ENCODE results near the gene MLPH. TPM values are rescaled to one million over a fixed set of nuclear protein-coding genes. Genes with fewer than 3 reads are reported as not detected.

MLPH gene, protein sequence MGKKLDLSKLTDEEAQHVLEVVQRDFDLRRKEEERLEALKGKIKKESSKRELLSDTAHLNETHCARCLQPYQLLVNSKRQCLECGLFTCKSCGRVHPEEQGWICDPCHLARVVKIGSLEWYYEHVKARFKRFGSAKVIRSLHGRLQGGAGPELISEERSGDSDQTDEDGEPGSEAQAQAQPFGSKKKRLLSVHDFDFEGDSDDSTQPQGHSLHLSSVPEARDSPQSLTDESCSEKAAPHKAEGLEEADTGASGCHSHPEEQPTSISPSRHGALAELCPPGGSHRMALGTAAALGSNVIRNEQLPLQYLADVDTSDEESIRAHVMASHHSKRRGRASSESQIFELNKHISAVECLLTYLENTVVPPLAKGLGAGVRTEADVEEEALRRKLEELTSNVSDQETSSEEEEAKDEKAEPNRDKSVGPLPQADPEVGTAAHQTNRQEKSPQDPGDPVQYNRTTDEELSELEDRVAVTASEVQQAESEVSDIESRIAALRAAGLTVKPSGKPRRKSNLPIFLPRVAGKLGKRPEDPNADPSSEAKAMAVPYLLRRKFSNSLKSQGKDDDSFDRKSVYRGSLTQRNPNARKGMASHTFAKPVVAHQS
- total RNA-seq (not detected), polyA plus RNA-seq (not detected), total RNA-seq (0.54 reads per million)

DNA sequence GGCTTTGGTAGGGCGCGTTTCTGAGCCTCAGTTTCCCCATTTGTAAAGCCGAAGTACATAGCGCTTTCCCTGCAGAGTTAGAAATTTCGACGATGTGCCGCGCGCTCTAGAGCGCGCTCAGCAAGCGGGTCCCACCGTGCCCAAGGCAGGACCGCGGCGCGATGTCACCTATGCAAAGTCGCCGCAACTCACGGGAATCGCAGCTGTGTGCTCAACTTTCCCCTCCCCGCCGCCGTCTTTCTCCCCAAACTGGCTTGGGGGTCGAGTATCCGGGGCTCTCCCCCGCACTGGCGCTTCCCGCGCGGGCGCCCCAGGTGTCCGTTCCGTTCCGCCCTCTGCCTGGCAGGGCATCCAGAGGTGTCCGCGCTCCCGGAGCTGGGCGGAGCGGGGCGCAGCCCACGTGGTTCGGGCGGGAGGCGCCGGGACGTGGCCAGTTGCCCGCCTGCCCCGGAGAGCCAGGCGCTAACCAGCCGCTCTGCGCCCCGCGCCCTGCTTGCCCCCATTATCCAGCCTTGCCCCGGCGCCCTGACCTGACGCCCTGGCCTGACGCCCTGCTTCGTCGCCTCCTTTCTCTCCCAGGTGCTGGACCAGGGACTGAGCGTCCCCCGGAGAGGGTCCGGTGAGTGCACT is at the start of gene MLPH:
Gene MLPH, plus strand, starts transcription at position 433 of the 630 bp plus-strand sequence. CDS start 6,176 bp downstream, outside the sequence.
- H3K27me3 Mint-ChIP-seq = peaks cover 41 to 51% (median 49%) of the 10 kb centered on the region in 5 donors

DNA sequence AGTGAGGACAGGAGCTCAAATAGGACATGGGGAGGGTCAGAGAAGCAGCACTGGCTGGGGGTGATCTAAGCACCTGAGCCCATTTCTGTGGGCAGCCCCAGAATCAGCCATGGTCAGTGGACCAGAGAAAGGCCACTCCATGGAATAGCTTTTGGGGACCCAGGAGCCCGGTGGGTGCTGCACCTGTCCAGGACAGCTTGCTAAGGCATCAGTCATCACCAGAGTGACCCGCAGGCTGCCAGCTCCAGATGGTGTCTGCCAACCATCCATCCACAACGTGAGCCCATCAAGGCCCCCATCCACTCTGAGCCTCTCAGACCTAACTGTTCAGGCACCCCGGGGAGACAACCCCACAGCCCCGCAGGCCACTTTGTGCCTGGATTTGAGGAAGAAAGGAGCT is 49.5 kb upstream of the MLPH start:
- H3K36me3 ChIP-seq (ENCODE audit: control insufficient read depth in 2 of 3, insufficient read depth in 3 of 3, low read length in 3 of 3) = no peaks in the 10 kb centered on the region
- peak overlapping the region in 2 of 10 donors; percentile 41 to 67 for H3K4me3 Mint-ChIP-seq
- H3K27ac ChIP-seq (ENCODE audit: low read depth, low read length) = no peak overlapping the region
- intact Hi-C loops (cut with micrococcal nuclease) = no loop called here
- no peaks in the 10 kb centered on the region for H3K36me3 Mint-ChIP-seq
- H3K4me3 ChIP-seq (ENCODE audit: low read length) = no peak overlapping the region
- peaks cover 40 to 84% of the 10 kb centered on the region in 2 donors for H3K4me1 ChIP-seq (ENCODE audit: control insufficient read depth in 2 of 2, insufficient read depth in 2 of 2, low read length in 2 of 2)
- CTCF ChIA-PET = interaction anchor here (0.8 to 2.0 kb wide), 4 partner anchors 9 to 38 kb away, joined by 3 to 10 read pairs (median 6); no protein-coding TSS in a partner anchor
- DNase-seq (no peak), ATAC-seq (no peak)
- no peaks in the 10 kb centered on the region for H3K27me3 Mint-ChIP-seq
- H3K9me3 Mint-ChIP-seq = peaks cover 0 to 2% (median 0%) of the 10 kb centered on the region in 11 donors
- H3K27ac Mint-ChIP-seq = peak overlapping the region in 7 of 9 donors; percentile 59 to 96 (median 76)
- no peaks in the 10 kb centered on the region for H3K9me3 ChIP-seq (ENCODE audit: control insufficient read depth in 2 of 3, low read length in 3 of 3)
- H3K4me1 Mint-ChIP-seq = peaks cover 62 to 94% (median 92%) of the 10 kb centered on the region in 7 donors
- H3K27me3 ChIP-seq (ENCODE audit: control insufficient read depth in 2 of 2, insufficient read depth in 2 of 2, low read length in 2 of 2) = no peaks in the 10 kb centered on the region
- POLR2A ChIA-PET = interaction anchor here (0.9 to 1.7 kb wide), 6 partner anchors 8 to 251 kb away, joined by 3 to 8 read pairs (median 4); no protein-coding TSS in a partner anchor

More for the DNA sequence above, at the start of gene MLPH:
- Histone ChIP-seq H3K4me3 (ENCODE audit: low read length) (no peak within 1 kb of the TSS), H3K9me3 (ENCODE audit: control insufficient read depth in 2 of 3, low read length in 3 of 3) (peaks cover 0 to 8% (median 0%) of the 10 kb centered on the region in 3 experiments), H3K4me1 (ENCODE audit: control insufficient read depth in 2 of 2, insufficient read depth in 2 of 2, low read length in 2 of 2) (no peaks in the 10 kb centered on the region), H3K27me3 (ENCODE audit: control insufficient read depth in 2 of 2, insufficient read depth in 2 of 2, low read length in 2 of 2) (peaks cover 0 to 5% of the 10 kb centered on the region in 2 donors), H3K27ac (ENCODE audit: low read depth, low read length) (no peak within 1 kb of the TSS), H3K36me3 (ENCODE audit: control insufficient read depth in 2 of 3, insufficient read depth in 3 of 3, low read length in 3 of 3) (no peaks in the 10 kb centered on the region)
- Mint-ChIP-seq H3K4me3 (peak within 1 kb of the TSS in 2 of 10 donors; percentile 8 to 33), H3K9me3 (peaks cover 0 to 21% (median 9%) of the 10 kb centered on the region in 11 donors), H3K27ac (no peak within 1 kb of the TSS), H3K4me1 (peaks cover 0 to 3% (median 0%) of the 10 kb centered on the region in 7 donors), H3K36me3 (peaks cover 0 to 9% (median 3%) of the 10 kb centered on the region in 5 donors)
- CTCF ChIA-PET = no interaction called here
- POLR2A ChIA-PET = no interaction called here
- DNase-seq = no peak
- intact Hi-C loops (cut with micrococcal nuclease) = no loop called here
- no peak for ATAC-seq

DNA sequence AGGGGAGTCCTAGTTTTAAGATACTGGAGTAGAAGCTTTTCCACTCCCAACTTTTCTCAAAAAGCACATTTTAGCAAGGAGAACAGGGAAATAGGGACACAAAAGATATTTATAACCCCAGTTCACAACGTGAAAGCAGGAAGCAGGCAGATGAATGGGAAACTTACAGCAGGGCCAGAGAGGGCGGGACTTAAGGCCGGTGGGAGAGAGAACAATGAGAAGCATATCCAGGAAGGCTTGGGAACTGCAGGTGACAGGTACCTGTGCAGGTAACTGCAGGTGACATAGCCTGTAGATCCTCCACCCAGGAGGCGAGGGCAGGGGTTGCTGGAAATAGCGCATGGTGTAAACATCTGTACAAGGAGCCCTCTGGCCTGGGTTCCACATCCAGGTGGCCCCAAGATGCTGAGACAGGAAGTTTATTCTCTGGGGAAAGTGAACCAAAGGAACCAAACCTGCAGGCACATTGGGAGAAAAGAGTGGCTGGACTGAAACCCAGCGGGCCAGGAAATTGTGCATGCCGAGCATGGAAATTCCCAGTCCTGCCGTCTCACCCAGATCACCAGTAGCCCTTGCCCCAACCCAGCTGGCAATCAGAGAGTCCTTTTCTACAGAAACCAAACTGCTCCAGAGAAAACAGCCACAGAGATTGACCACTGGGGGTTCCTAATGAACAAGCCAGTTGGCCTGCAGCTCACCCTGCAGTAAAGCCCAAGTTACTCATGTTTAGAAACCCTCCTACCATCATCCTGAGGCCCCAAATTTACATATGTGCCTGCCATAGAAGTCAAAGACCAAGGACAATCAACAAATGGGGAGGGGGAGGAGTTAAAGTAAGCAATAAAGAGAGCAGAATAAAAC is 48.7 kb upstream of the MLPH start:
- peak overlapping the region in 8 of 9 donors; percentile 59 to 96 (median 84) for H3K27ac Mint-ChIP-seq
- H3K36me3 ChIP-seq (ENCODE audit: control insufficient read depth in 2 of 3, insufficient read depth in 3 of 3, low read length in 3 of 3) = no peaks in the 10 kb centered on the region

DNA sequence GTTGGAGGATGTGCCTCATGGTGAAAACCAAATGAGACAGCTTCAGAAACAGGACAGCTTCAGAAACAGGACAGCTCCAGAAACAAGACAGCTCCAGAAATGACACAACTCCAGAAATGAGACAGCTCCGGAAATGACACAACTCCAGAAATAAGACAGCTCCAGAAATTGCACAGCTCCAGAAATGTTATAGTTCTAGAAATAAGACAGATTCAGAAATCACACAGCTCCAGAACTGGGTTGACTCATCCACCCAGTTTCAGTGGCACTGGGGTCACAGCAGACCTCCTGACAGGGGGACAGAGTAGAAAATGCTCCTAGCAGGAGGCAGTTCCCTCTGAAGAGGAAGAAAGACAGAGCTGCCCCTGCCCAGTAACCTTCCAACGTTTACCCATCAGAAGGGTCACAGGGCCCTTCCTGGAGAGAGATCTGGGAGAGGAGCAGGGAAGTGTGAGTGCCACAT is 46.2 kb upstream of the MLPH start:
- H3K27me3 Mint-ChIP-seq = no peaks in the 10 kb centered on the region
- POLR2A ChIA-PET = interaction anchor here (0.8 to 3.8 kb wide), 5 partner anchors 7 to 17 kb away, joined by 3 to 34 read pairs (median 4); no protein-coding TSS in a partner anchor
- no peaks in the 10 kb centered on the region for H3K9me3 ChIP-seq (ENCODE audit: control insufficient read depth in 2 of 3, low read length in 3 of 3)
- DNase-seq (peak in 1 of 9 donors; percentile 61), ATAC-seq (no peak)
- H3K36me3 Mint-ChIP-seq = no peaks in the 10 kb centered on the region
- intact Hi-C loops (cut with micrococcal nuclease) = loop anchor here in 1 of 2 donors (1.0 to 2.0 kb wide), 2 partner anchors 12 to 18 kb away; no protein-coding TSS in a partner anchor
- H3K4me3 Mint-ChIP-seq = peak overlapping the region in 8 of 10 donors; percentile 4 to 67 (median 36)
- peak overlapping the region; percentile 15 to 84 (median 79) for H3K27ac Mint-ChIP-seq
- peak overlapping the region; percentile 40 for H3K27ac ChIP-seq (ENCODE audit: low read depth, low read length)
- peaks cover 38 to 87% (median 79%) of the 10 kb centered on the region in 7 donors for H3K4me1 Mint-ChIP-seq
- no peak overlapping the region for H3K4me3 ChIP-seq (ENCODE audit: low read length)
- H3K36me3 ChIP-seq (ENCODE audit: control insufficient read depth in 2 of 3, insufficient read depth in 3 of 3, low read length in 3 of 3) = no peaks in the 10 kb centered on the region
- peaks cover 10 to 55% of the 10 kb centered on the region in 2 donors for H3K4me1 ChIP-seq (ENCODE audit: control insufficient read depth in 2 of 2, insufficient read depth in 2 of 2, low read length in 2 of 2)
- peaks cover 0 to 2% (median 0%) of the 10 kb centered on the region in 11 donors for H3K9me3 Mint-ChIP-seq
- no peaks in the 10 kb centered on the region for H3K27me3 ChIP-seq (ENCODE audit: control insufficient read depth in 2 of 2, insufficient read depth in 2 of 2, low read length in 2 of 2)
- CTCF ChIA-PET = interaction anchor here (0.7 to 4.6 kb wide), 6 partner anchors 11 to 34 kb away, joined by 3 to 40 read pairs (median 6); no protein-coding TSS in a partner anchor

More for the DNA sequence above, 48.7 kb upstream of the MLPH start:
- Histone ChIP-seq H3K27me3 (ENCODE audit: control insufficient read depth in 2 of 2, insufficient read depth in 2 of 2, low read length in 2 of 2) (no peaks in the 10 kb centered on the region), H3K4me1 (ENCODE audit: control insufficient read depth in 2 of 2, insufficient read depth in 2 of 2, low read length in 2 of 2) (peaks cover 35 to 81% of the 10 kb centered on the region in 2 donors), H3K4me3 (ENCODE audit: low read length) (no peak overlapping the region), H3K9me3 (ENCODE audit: control insufficient read depth in 2 of 3, low read length in 3 of 3) (no peaks in the 10 kb centered on the region), H3K27ac (ENCODE audit: low read depth, low read length) (no peak overlapping the region)
- Mint-ChIP-seq H3K9me3 (peaks cover 0 to 2% (median 0%) of the 10 kb centered on the region in 11 donors), H3K4me3 (peak overlapping the region in 6 of 10 donors; percentile 28 to 77 (median 46)), H3K27me3 (no peaks in the 10 kb centered on the region), H3K36me3 (no peaks in the 10 kb centered on the region), H3K4me1 (peaks cover 60 to 94% (median 91%) of the 10 kb centered on the region in 7 donors)
- CTCF ChIA-PET = interaction anchor here (0.7 to 2.0 kb wide), 5 partner anchors 10 to 37 kb away, joined by 3 to 10 read pairs (median 8); no protein-coding TSS in a partner anchor
- no peak for DNase-seq
- POLR2A ChIA-PET = interaction anchor here (0.9 to 1.7 kb wide), 5 partner anchors 8 to 250 kb away, joined by 3 to 8 read pairs (median 4); no protein-coding TSS in a partner anchor
- intact Hi-C loops (cut with micrococcal nuclease) = no loop called here
- ATAC-seq = no peak

DNA sequence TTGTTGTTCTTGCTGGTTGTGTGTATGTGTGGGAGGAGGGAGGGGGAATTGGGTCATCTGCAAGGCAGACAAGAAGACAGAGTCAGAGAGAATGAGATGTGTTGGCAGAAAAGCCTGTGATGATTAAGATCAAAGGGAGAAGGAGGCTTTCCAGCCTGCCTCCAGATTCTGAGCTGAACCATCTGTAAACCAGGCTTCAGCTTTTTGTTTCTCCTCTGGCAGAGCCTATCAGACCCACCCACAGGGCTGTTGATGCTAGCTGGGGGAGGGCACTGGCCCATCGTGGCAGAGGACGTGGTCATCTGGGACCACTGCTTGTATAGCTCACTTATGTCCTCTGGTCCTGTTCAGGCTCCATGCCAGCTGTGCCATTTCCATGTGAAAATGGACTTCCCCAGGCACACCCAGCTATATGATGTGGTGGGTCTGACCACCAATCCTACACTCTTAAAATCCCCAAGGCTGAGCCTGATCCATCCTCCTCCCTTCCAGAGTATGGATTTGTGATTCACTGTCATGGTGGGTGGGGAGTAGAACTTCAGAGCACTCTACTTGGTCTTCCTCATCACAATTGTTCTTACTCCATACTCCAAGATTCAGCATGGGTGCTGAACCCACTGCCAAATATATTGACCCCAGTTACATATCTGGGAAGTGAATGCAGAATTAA is 45.3 kb upstream of the MLPH start:
- intact Hi-C loops (cut with micrococcal nuclease) = loop anchor here in 1 of 2 donors (1.0 to 2.0 kb wide), 2 partner anchors 12 to 17 kb away; no protein-coding TSS in a partner anchor
- H3K9me3 Mint-ChIP-seq = peaks cover 0 to 2% (median 0%) of the 10 kb centered on the region in 11 donors
- no peaks in the 10 kb centered on the region for H3K27me3 Mint-ChIP-seq
- POLR2A ChIA-PET = interaction anchor here (0.8 to 3.8 kb wide), 6 partner anchors 8 to 21 kb away, joined by 3 to 34 read pairs (median 4); no protein-coding TSS in a partner anchor
- CTCF ChIA-PET = interaction anchor here (0.7 to 4.6 kb wide), 5 partner anchors 12 to 34 kb away, joined by 3 to 40 read pairs (median 7); no protein-coding TSS in a partner anchor
- Histone ChIP-seq H3K27ac (ENCODE audit: low read depth, low read length) (peak overlapping the region; percentile 40), H3K27me3 (ENCODE audit: control insufficient read depth in 2 of 2, insufficient read depth in 2 of 2, low read length in 2 of 2) (no peaks in the 10 kb centered on the region), H3K4me1 (ENCODE audit: control insufficient read depth in 2 of 2, insufficient read depth in 2 of 2, low read length in 2 of 2) (peaks cover 10 to 48% of the 10 kb centered on the region in 2 donors), H3K4me3 (ENCODE audit: low read length) (no peak overlapping the region), H3K36me3 (ENCODE audit: control insufficient read depth in 2 of 3, insufficient read depth in 3 of 3, low read length in 3 of 3) (no peaks in the 10 kb centered on the region), H3K9me3 (ENCODE audit: control insufficient read depth in 2 of 3, low read length in 3 of 3) (no peaks in the 10 kb centered on the region)
- H3K27ac Mint-ChIP-seq = peak overlapping the region; percentile 51 to 87 (median 79)
- peak in 8 of 9 donors; percentile 46 to 70 (median 61) for DNase-seq
- H3K4me3 Mint-ChIP-seq = peak overlapping the region; percentile 40 to 71 (median 56)
- peak; percentile 88 for ATAC-seq
- H3K36me3 Mint-ChIP-seq = no peaks in the 10 kb centered on the region
- H3K4me1 Mint-ChIP-seq = peaks cover 36 to 79% (median 71%) of the 10 kb centered on the region in 7 donors
